ENCODE results near the gene OR2T8.

The OR2T8 gene

GRCh38 chr1:247906504-247907047 is 13.5 kb upstream of the OR2T8 start:
- Histone ChIP-seq H4K91ac (ENCODE audit: low read depth, low read length, poor library complexity) (no peak overlapping the region), H3K27ac (replicated peaks; ENCODE audit: low read length) (no peak overlapping the region), H3K27me3 (ENCODE audit: control insufficient read depth in 3 of 3, insufficient read depth in 3 of 3, low read depth in 1 of 3, low read length in 3 of 3) (no peaks in the 10 kb centered on the region), H2AK5ac (ENCODE audit: low read depth, low read length) (no peak overlapping the region), H3K36me3 (replicated peaks in 1 of 2; ENCODE audit: control insufficient read depth in 2 of 2, insufficient read depth in 2 of 2, low read length in 2 of 2) (no peaks in the 10 kb centered on the region), H3K9ac (ENCODE audit: low read depth, low read length, poor library complexity) (no peak overlapping the region), H3K4me1 (ENCODE audit: control insufficient read depth in 2 of 2, insufficient read depth in 1 of 2, low read depth in 1 of 2, low read length in 2 of 2) (no peaks in the 10 kb centered on the region), H2BK120ac (ENCODE audit: low read depth, low read length) (no peak overlapping the region), H3K79me1 (ENCODE audit: low read depth, low read length) (no peaks in the 10 kb centered on the region), H4K8ac (ENCODE audit: low read depth, low read length) (no peak overlapping the region), H3K4me3 (ENCODE audit: low read length in 2 of 2) (no peak overlapping the region), H2BK15ac (ENCODE audit: low read length) (no peak overlapping the region), H3K4ac (ENCODE audit: low read length) (no peak overlapping the region), H3K14ac (ENCODE audit: low read length) (no peak overlapping the region), H3K18ac (ENCODE audit: low read length) (no peak overlapping the region), H2BK5ac (ENCODE audit: low read length) (no peak overlapping the region), H2BK12ac (ENCODE audit: low read length) (no peak overlapping the region), H3K23ac (ENCODE audit: low read depth, low read length, poor library complexity) (no peak overlapping the region), H3K4me2 (ENCODE audit: insufficient read depth, low read length, poor library complexity, severe bottlenecking) (no peak overlapping the region), H3K9me3 (replicated peaks in 1 of 2; ENCODE audit: control insufficient read depth in 2 of 2, insufficient read depth in 1 of 2, low read depth in 1 of 2, low read length in 2 of 2) (no peaks in the 10 kb centered on the region), H2AFZ (ENCODE audit: low read length) (no peak overlapping the region)
- no peak for DNase-seq (ENCODE audit: low spot score)
- WGBS, 2 donors (ENCODE audit: extremely low coverage in 2 of 2, insufficient read length in 2 of 2, insufficient replicate concordance in 1 of 2): no CpG with 5 or more reads among the region's 7 CpGs

GRCh38 chr1:247908766-247909165 is 11.3 kb upstream of the OR2T8 start:
- Histone ChIP-seq H3K4me3 (ENCODE audit: low read length in 2 of 2) (no peak overlapping the region), H3K4me2 (ENCODE audit: insufficient read depth, low read length, poor library complexity, severe bottlenecking) (no peak overlapping the region), H2BK12ac (ENCODE audit: low read length) (no peak overlapping the region), H4K8ac (ENCODE audit: low read depth, low read length) (no peak overlapping the region), H2BK120ac (ENCODE audit: low read depth, low read length) (no peak overlapping the region), H3K18ac (ENCODE audit: low read length) (no peak overlapping the region), H3K36me3 (replicated peaks in 1 of 2; ENCODE audit: control insufficient read depth in 2 of 2, insufficient read depth in 2 of 2, low read length in 2 of 2) (no peaks in the 10 kb centered on the region), H3K9ac (ENCODE audit: low read depth, low read length, poor library complexity) (no peak overlapping the region), H2BK5ac (ENCODE audit: low read length) (no peak overlapping the region), H3K9me3 (replicated peaks in 1 of 2; ENCODE audit: control insufficient read depth in 2 of 2, insufficient read depth in 1 of 2, low read depth in 1 of 2, low read length in 2 of 2) (no peaks in the 10 kb centered on the region), H3K4me1 (ENCODE audit: control insufficient read depth in 2 of 2, insufficient read depth in 1 of 2, low read depth in 1 of 2, low read length in 2 of 2) (no peaks in the 10 kb centered on the region), H3K27me3 (ENCODE audit: control insufficient read depth in 3 of 3, insufficient read depth in 3 of 3, low read depth in 1 of 3, low read length in 3 of 3) (no peaks in the 10 kb centered on the region), H3K23ac (ENCODE audit: low read depth, low read length, poor library complexity) (no peak overlapping the region), H3K27ac (replicated peaks; ENCODE audit: low read length) (no peak overlapping the region), H3K14ac (ENCODE audit: low read length) (no peak overlapping the region), H3K4ac (ENCODE audit: low read length) (no peak overlapping the region), H2AFZ (ENCODE audit: low read length) (no peak overlapping the region), H4K91ac (ENCODE audit: low read depth, low read length, poor library complexity) (no peak overlapping the region), H2AK5ac (ENCODE audit: low read depth, low read length) (no peak overlapping the region), H3K79me1 (ENCODE audit: low read depth, low read length) (no peaks in the 10 kb centered on the region), H2BK15ac (ENCODE audit: low read length) (no peak overlapping the region)
- no CpG with 5 or more reads among the region's 5 CpGs for WGBS, 2 donors (ENCODE audit: extremely low coverage in 2 of 2, insufficient read length in 2 of 2, insufficient replicate concordance in 1 of 2)
- DNase-seq (ENCODE audit: low spot score): no peak

GRCh38 chr1:247913786-247914185 is 6.3 kb upstream of the OR2T8 start:
- no peak overlapping the region for H3K27ac ChIP-seq (replicated peaks; ENCODE audit: low read length)
- WGBS, 2 donors (ENCODE audit: extremely low coverage in 2 of 2, insufficient read length in 2 of 2, insufficient replicate concordance in 1 of 2): no CpG with 5 or more reads among the region's 2 CpGs
- H2AK5ac ChIP-seq (ENCODE audit: low read depth, low read length): no peak overlapping the region
- no peak for DNase-seq (ENCODE audit: low spot score)
- no peaks in the 10 kb centered on the region for H3K36me3 ChIP-seq (replicated peaks in 1 of 2; ENCODE audit: control insufficient read depth in 2 of 2, insufficient read depth in 2 of 2, low read length in 2 of 2)
- no peaks in the 10 kb centered on the region for H3K27me3 ChIP-seq (ENCODE audit: control insufficient read depth in 3 of 3, insufficient read depth in 3 of 3, low read depth in 1 of 3, low read length in 3 of 3)
- H2BK5ac ChIP-seq (ENCODE audit: low read length): no peak overlapping the region
- H3K4ac ChIP-seq (ENCODE audit: low read length): no peak overlapping the region
- no peak overlapping the region for H2BK12ac ChIP-seq (ENCODE audit: low read length)
- H2BK120ac ChIP-seq (ENCODE audit: low read depth, low read length): no peak overlapping the region
- H3K9ac ChIP-seq (ENCODE audit: low read depth, low read length, poor library complexity): no peak overlapping the region
- H3K4me2 ChIP-seq (ENCODE audit: insufficient read depth, low read length, poor library complexity, severe bottlenecking): no peak overlapping the region
- no peak overlapping the region for H3K23ac ChIP-seq (ENCODE audit: low read depth, low read length, poor library complexity)
- no peak overlapping the region for H3K18ac ChIP-seq (ENCODE audit: low read length)
- no peaks in the 10 kb centered on the region for H3K4me1 ChIP-seq (ENCODE audit: control insufficient read depth in 2 of 2, insufficient read depth in 1 of 2, low read depth in 1 of 2, low read length in 2 of 2)
- H4K8ac ChIP-seq (ENCODE audit: low read depth, low read length): no peak overlapping the region
- no peak overlapping the region for H3K4me3 ChIP-seq (ENCODE audit: low read length in 2 of 2)
- no peak overlapping the region for H2AFZ ChIP-seq (ENCODE audit: low read length)
- H2BK15ac ChIP-seq (ENCODE audit: low read length): no peak overlapping the region
- no peak overlapping the region for H4K91ac ChIP-seq (ENCODE audit: low read depth, low read length, poor library complexity)
- no peaks in the 10 kb centered on the region for H3K79me1 ChIP-seq (ENCODE audit: low read depth, low read length)
- no peaks in the 10 kb centered on the region for H3K9me3 ChIP-seq (replicated peaks in 1 of 2; ENCODE audit: control insufficient read depth in 2 of 2, insufficient read depth in 1 of 2, low read depth in 1 of 2, low read length in 2 of 2)
- H3K14ac ChIP-seq (ENCODE audit: low read length): no peak overlapping the region

GRCh38 chr1:247914941-247915662 is 5.0 kb upstream of the OR2T8 start:
- no CpG with 5 or more reads among the region's 4 CpGs for WGBS, 2 donors (ENCODE audit: extremely low coverage in 2 of 2, insufficient read length in 2 of 2, insufficient replicate concordance in 1 of 2)
- Histone ChIP-seq H4K8ac (ENCODE audit: low read depth, low read length) (no peak overlapping the region), H2BK12ac (ENCODE audit: low read length) (no peak overlapping the region), H2BK120ac (ENCODE audit: low read depth, low read length) (no peak overlapping the region), H2BK15ac (ENCODE audit: low read length) (no peak overlapping the region), H3K18ac (ENCODE audit: low read length) (no peak overlapping the region), H3K4me3 (ENCODE audit: low read length in 2 of 2) (no peak overlapping the region), H2AK5ac (ENCODE audit: low read depth, low read length) (no peak overlapping the region), H3K9me3 (replicated peaks in 1 of 2; ENCODE audit: control insufficient read depth in 2 of 2, insufficient read depth in 1 of 2, low read depth in 1 of 2, low read length in 2 of 2) (no peaks in the 10 kb centered on the region), H3K36me3 (replicated peaks in 1 of 2; ENCODE audit: control insufficient read depth in 2 of 2, insufficient read depth in 2 of 2, low read length in 2 of 2) (no peaks in the 10 kb centered on the region), H4K91ac (ENCODE audit: low read depth, low read length, poor library complexity) (no peak overlapping the region), H3K9ac (ENCODE audit: low read depth, low read length, poor library complexity) (no peak overlapping the region), H2AFZ (ENCODE audit: low read length) (no peak overlapping the region), H3K4ac (ENCODE audit: low read length) (no peak overlapping the region), H3K79me1 (ENCODE audit: low read depth, low read length) (no peaks in the 10 kb centered on the region), H3K4me1 (ENCODE audit: control insufficient read depth in 2 of 2, insufficient read depth in 1 of 2, low read depth in 1 of 2, low read length in 2 of 2) (no peaks in the 10 kb centered on the region), H3K27ac (replicated peaks; ENCODE audit: low read length) (no peak overlapping the region), H2BK5ac (ENCODE audit: low read length) (no peak overlapping the region), H3K23ac (ENCODE audit: low read depth, low read length, poor library complexity) (no peak overlapping the region), H3K14ac (ENCODE audit: low read length) (no peak overlapping the region), H3K27me3 (ENCODE audit: control insufficient read depth in 3 of 3, insufficient read depth in 3 of 3, low read depth in 1 of 3, low read length in 3 of 3) (no peaks in the 10 kb centered on the region), H3K4me2 (ENCODE audit: insufficient read depth, low read length, poor library complexity, severe bottlenecking) (no peak overlapping the region)
- no peak for DNase-seq (ENCODE audit: low spot score)
